ENCODE results near the gene EDIL3.

- TF ChIP-seq CTCF (IDR thresholded peaks at IDR 0.05; ENCODE audit: low read depth, low read length) (no peak), EZH2phosphoT487 (IDR thresholded peaks at IDR 0.05; ENCODE audit: low read depth) (no peak)
These were observed 30.6 kb downstream of the EDIL3 start for GRCh38 chr5:84354101-84354500.
